Uterus (tissue), 2 donors: Measurements from ENCODE around the gene NPEPPS.

Experiments
- POLR2A ChIP-seq, 2 donors: fragments of 450-650 bp; IDR thresholded peaks; one replicate each; pipeline ENCODE4 v1.6.1; 2016; ENCODE audit warnings: antibody characterized with exemption in 2 of 2, mild to moderate bottlenecking in 1 of 2, moderate library complexity in 1 of 2
- TF ChIP-seq, protein P1 (sequence below), 4 experiments: fragments of 200-600 bp in 2 of 4; fragments of 450-650 bp in 2 of 4; sonication (generic) in 2 of 4; IDR thresholded peaks; one replicate each; pipeline ENCODE4 v1.5.1; 2016 to 2019; ENCODE audit warnings: antibody characterized with exemption in 4 of 4, mild to moderate bottlenecking in 2 of 4, moderate library complexity in 1 of 4

DNA sequence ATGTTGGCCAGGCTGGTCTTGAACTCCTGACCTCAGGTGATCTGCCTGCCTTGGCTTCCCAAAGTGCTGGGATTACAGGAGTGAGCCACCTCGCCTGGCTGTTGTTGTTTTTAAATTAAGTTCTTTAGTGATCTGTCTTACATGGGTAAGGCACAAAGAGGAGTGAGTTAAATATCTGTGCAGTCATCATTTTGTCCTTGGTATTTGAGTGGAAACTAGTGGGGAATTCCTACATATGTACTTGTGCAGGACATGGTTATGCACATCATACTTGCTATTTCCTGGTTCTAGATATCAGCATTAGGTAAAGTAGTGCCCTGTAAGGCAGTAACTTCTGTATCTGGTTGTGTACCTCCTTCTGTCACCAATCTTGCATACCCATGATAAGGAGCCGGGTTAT, 122.5 kb downstream of the NPEPPS start:
- TF ChIP-seq, protein P1, sequence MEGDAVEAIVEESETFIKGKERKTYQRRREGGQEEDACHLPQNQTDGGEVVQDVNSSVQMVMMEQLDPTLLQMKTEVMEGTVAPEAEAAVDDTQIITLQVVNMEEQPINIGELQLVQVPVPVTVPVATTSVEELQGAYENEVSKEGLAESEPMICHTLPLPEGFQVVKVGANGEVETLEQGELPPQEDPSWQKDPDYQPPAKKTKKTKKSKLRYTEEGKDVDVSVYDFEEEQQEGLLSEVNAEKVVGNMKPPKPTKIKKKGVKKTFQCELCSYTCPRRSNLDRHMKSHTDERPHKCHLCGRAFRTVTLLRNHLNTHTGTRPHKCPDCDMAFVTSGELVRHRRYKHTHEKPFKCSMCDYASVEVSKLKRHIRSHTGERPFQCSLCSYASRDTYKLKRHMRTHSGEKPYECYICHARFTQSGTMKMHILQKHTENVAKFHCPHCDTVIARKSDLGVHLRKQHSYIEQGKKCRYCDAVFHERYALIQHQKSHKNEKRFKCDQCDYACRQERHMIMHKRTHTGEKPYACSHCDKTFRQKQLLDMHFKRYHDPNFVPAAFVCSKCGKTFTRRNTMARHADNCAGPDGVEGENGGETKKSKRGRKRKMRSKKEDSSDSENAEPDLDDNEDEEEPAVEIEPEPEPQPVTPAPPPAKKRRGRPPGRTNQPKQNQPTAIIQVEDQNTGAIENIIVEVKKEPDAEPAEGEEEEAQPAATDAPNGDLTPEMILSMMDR (IDR thresholded peaks at IDR 0.05), result no peak
- no peak for TF ChIP-seq POLR2A (IDR thresholded peaks at IDR 0.05)
